HG03135 (cell line): ENCODE results near the gene CD47.

Experiments
- ATAC-seq: cut with Tn5 transposase; IDR thresholded peaks from one replicate; pipeline ENCODE4 v1.9.1; 2021; ENCODE audit warnings: mild to moderate bottlenecking, moderate library complexity; ENCODE audit not compliant: unreplicated experiment

CD47 gene

GRCh38 chr3:108090701-108091497 lies at the start of gene CD47:
TSS of gene CD47 (minus strand) at chr3:108091031. CDS start at chr3:108090908, 123 bp downstream.
- peak; percentile 65 for ATAC-seq

- no peak for ATAC-seq
Observed at GRCh38 chr3:108137460-108137814, 46.6 kb upstream of the CD47 start.

DNA sequence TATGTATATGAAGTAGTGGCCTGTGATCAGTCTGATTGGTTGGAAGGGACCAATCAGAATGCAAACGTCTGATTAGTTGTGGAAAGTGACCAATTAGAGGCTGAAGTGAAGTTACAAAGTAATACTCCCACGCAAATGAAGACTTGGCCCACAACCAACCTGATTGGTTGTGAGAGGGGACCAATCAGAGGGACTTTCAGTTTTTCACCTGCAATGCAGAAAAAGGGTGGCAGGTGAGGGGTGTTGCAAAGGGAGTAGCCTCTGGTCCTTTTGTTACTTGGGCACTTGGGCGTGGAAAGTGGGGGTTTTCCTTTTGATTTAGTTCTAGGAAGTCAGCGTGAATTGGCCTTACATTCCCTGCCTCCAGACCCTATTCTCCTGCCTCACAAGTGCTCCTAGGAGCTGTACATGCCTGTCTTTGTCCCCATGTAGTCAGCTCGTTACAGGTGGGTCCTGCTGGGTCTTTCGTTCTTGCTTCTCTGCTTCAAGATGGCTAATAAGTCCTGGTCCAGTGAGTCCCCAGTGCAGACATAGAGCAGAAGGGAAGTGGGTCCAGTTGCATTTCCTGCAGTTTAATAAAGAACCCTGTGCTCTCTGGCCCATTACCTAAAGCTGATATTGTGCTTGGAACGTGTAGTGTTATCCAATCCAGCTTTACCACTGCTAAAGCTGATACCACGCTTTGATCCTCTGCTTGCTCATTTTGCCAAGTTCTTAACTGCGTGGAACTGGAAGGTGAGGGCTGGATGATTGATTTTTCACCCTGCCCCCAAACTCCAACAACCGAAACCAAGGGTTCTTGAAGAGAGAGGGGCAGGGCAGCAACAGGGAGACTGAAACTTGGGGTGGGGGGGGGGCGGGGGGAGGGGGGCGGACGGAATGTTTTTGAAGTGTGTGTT lies 46.0 kb upstream of the CD47 start:
- ATAC-seq: no peak

DNA sequence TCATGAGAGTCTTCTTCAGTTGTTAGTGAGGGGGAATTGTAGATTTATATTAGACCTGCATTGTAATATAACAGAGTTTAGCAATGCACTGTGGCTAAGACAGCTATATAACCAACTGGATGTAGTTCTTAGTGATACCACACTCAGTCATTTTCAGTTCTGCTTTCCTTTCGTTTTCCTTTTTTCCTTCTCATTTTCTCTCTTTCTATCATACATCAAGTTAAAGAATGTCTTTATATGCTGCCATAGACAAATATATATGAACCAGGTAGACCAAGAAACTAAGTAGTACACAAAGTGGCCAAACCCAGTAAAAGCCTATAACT lies 43.7 kb upstream of the CD47 start:
- ATAC-seq: peak; percentile 54

DNA sequence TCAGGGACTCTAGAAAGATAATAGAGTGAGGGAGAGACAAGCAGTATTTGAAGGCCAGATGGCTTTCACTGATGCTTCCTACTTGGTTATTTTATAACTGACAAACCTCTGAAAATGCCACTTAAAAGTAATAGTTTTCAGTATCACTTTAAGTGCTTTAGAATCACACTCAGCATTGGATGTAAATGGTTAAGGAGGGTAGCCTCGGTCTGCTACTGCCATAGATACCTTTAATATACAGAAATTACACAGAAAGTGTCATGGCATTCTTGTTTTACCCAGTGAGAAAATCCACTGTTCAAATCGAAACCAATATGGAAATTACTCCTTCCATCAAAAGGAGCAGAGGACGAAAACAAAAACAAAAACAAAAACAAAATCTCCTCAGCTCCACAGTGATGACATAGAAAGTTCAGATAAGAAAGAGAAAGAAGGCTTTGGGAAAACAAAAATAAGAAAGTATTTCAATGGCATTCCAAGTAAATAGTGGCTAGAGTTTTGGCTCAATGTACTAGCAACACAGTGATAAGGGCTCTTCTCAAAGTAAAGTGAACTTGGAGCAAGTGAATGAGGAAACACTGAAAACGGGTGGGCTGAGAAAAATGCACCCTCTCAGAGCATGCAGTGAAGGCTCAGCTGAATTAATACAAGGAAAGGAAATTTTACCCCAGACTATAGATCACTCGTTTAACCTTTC lies 43.2 kb upstream of the CD47 start:
- ATAC-seq: peak; percentile 42

GRCh38 chr3:108133048-108133369 lies 42.2 kb upstream of the CD47 start:
- ATAC-seq: no peak

DNA sequence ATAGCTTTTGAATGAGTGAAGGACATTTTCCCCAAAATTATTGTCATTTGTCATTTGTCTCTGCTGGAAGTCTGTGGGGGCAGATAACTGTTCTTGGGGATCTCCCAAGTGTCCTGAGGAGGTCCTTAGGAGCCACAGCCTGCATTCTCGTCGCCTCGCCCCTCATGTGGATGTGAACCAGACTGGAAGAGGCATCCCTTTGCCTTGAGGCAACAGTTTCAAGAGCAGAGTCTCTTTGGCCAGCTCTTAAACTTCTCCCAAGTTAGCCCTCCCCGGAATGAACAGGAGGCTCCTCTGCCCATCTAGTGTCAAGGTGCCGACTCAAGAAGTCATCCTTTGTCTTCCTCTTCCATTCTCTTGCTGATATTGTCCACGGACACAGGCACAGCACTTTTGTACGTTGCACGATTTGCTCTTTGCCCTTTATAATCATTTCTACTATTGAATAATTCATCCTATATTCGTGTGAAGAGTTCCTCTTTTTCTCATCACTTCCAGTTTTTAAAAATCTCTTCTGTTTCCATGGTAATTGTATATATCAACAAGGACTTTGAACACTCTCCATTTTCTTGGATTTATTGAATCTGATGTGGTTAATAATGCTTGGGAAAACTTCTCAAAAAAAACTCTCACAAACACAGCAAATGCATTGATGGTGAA lies 40.8 kb upstream of the CD47 start:
- no peak for ATAC-seq

- ATAC-seq: no peak
Observed at GRCh38 chr3:108130701-108131474, 40.1 kb upstream of the CD47 start.

DNA sequence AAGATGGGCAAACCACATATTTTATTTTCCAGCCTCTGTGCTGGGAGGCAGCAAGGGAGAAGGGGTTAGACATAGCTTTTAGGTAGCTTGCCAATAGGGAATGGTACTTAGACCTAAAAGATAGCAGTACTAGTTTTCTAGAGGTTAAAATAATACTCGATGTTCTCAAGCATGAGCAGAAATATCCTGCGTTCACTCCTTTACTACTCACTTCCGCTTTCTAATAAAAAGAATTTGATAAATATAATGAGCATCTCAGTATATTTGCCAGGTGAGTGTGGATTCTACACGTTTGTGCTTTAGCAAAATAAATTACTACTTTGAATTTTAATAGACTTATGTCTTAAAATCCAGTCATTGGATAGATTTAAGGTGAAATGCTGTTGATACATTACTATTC lies 39.4 kb upstream of the CD47 start:
- ATAC-seq: no peak

DNA sequence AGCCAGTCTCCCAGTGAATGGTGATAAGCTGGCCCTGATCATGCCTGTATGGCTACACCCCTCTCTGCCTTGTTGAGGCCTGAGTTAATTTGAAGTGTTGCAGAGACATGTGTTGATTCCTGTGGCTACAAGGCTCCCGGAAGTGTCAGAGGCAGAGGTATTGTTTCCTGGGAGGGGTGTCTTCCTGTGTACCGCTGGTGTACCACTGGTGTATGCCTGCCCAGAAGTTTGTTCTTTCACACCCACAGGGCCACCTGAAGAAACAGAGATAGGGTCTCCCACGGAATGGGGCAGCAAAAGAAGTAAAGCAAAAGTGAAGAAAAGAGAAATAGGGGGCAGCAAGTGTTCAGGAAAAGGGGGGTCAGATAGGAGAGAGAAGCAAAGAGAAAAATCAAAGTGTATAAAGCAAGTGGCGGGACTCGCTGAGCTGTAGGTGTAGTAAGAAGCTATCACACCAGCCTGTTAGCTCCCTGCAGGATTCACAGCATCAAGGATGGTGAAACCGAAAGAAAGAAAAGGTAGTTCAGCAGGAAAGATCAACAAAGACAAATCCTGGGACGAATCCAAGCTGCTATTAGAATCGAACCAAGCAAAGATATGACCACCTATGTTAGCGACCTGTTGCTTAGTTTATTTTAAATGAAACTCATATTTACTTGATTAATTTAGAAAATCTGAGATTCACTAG lies 36.6 kb upstream of the CD47 start:
- ATAC-seq: no peak

- no peak for ATAC-seq
Observed at GRCh38 chr3:108126348-108126747, 35.5 kb upstream of the CD47 start.

DNA sequence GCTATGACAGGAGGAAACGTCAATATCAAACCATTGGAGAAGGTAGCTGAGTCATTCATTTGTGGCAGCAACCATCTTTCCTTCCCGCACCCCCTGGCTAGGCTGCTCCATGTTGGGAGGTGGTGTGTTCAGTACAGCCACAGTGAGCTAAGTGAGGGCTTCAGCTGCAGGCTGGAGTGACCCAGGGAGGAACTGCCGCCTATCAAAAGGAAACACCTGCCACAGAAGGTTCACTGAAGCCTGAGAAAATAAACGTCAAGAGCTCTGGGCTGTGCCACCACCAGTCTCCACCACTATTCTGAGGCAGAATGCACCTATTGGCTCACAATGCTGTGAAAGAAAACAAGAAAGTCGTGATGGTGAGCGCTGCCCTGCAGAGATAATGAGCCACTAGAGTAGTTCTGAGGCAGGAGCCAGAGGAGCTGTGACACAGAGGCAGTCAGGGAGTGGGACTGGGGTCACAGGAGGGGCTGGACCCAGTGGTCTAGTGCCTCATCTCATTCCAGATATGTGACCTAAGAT lies 34.8 kb upstream of the CD47 start:
- peak; percentile 62 for ATAC-seq

- peak; percentile 0 for ATAC-seq
Observed at GRCh38 chr3:108125153-108125543, 34.3 kb upstream of the CD47 start.

DNA sequence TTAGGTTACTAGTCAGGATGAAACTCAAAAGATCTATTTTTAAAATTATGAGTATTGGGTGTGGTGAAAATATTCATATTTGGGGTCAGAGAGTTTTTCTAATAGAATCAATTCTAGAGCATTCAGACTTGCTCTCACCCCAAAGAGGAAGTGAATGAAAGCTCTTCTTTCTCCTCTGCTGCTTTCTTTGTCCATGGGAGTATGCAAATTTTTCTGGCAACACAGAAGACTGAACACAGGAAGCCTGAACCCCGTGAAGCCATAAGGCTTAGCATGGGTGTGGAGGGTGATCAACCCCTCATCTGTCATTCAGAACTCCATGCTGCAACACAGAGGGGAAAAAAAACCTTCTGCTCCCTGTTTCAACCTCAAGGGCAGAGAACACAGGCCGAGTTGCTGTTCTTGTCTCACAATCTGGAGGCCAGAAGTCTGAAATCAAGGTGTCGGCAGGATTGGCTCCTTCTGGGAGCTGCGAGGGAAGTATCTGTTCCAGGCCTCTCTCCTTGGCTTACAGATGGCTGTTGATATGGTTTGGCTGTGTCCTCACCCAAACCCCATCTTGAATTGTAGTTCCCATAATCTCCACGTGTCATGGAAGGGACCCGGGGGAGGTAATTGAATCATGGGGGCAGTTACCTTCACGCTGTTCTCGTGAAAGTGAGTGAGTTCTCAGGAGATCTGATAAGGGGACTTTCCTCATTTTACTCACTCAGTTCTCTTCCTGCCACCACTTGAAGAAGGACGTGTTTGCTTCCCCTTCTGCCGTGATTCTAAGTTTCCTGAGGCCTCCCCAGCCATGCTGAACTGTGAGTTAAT lies 33.7 kb upstream of the CD47 start:
- peak; percentile 81 for ATAC-seq

DNA sequence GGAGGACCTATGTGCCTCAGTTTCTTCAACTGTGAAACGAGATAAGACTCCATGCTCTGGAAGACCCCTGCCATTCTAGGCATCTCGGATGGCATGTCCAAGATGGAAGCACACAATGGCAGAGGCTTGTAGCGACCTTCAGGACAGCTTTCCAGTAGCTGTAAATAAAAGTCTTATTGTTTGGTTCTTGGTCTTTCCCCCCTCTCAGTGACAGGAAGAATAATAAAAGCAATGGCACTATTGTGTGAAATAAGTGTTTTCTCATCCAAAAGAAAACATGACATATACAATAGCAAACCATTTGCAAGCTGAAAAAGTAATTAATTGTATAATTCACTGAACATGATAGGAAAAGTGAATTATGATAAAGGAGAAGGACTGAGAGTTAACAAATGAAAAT lies 32.5 kb upstream of the CD47 start:
- no peak for ATAC-seq

DNA sequence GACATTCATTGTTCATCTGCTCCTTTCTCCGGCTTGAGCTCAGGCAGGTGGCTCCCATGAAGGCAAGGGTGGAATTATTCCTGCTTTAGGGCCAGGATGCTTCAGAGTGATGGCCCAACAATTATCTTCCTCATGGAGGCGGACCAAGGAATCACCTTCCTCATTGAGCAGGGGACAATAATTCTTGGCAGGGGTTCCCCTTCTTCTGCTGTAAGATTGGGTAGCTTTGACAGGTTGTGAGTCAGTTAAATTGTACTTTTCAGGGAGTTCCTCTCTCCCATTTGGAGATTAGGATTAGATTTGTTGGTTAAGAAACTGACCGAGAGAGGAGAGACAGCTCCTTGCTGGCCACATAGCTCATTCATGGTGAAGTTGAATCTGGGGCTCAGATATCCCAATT lies 31.4 kb upstream of the CD47 start:
- no peak for ATAC-seq

DNA sequence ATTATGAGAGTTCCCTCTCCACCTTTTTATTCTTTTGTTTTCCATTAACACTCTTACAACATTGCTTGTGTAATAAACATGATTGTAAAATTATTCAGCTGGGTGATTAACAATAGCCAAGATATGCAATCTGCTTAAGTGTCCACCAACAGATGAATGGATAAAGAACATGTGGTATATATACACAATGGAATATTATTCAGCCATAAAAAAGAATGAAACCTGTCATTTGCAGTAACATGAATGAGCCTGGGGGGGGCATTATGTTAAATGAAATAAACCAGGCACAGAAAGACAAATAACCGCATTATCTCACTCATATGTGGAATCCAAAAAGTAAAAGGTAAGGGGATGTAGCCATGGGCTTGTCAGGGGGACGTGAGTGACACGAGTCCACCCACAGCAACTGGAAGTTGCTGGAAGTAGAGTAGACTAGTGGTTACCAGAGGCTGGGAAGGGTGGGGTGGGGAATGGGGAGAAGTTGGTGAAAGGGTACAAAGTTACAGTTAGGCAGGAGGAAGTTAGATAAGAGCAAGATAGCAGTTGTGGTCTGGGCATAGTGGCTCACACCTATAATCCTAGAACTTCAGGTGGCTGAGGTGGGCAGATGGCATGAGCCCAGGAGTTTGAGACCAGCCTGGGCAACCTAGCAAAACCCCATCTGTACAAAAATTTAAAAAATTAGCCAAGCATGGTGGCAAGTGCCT lies 28.7 kb upstream of the CD47 start:
- no peak for ATAC-seq

DNA sequence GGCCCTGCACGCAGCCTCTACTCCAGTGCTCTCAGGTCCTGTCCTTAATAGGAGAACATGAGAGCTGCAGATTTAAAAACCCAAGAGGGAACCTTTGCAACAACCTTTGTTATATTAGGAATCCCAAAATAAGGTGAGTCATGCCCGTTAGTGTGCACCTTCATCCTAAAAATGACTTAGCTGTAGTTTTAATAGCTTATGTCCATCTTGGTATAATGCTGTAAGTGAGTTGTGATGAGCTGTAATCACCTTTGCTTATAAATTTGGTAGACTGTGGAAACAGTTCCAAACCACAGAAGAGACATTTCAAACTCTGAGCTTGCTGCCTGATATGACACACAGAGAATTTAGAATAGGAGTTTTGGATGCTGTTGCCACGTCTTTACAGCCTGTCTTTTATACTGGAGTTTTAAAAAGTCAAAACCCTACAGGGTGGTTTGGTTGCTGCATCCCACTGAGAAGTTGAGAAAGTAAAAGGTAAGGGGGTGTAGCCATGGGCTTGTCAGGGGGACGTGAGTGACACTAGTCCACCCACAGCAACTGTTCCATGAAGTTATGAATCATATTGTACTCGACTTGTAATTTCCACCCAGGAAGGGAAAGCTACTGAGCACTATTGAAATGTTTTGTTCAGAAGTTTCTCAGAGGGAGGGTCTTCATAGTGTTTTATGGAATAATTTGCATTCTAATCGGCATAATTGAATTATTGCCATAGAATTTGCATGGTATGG lies 27.4 kb upstream of the CD47 start:
- ATAC-seq: no peak
